Measurements from ENCODE around the gene CFAP46. TPM values are rescaled to one million over a fixed set of nuclear protein-coding genes. Genes with fewer than 3 reads are reported as not detected.

The CFAP46 gene
- total and polyA plus RNA-seq, 2 of the 8 experiments (the other 6 are each of a cell fraction or from before 2014, with no cell fraction given) = 2.6 to 4.8 TPM

- Histone ChIP-seq H3K79me2 (ENCODE audit: control insufficient read depth in 1 of 2, insufficient read depth in 2 of 2, low read length in 2 of 2) (no peaks in the 10 kb centered on the region), H3K9ac (replicated peaks in 1 of 4; ENCODE audit: extremely low read depth in 1 of 4, low read depth in 3 of 4, low read length in 3 of 4) (no peak overlapping the region), H4K91ac (replicated peaks; ENCODE audit: insufficient read length, low read length) (no peak overlapping the region), H2BK5ac (ENCODE audit: low read depth, low read length) (no peak overlapping the region), H3K4me1 (replicated peaks in 1 of 4; ENCODE audit: control insufficient read depth in 3 of 4, insufficient read depth in 4 of 4, low read length in 3 of 4) (no peaks in the 10 kb centered on the region), H3K23ac (ENCODE audit: insufficient read length) (no peak overlapping the region), H3K18ac (ENCODE audit: extremely low read depth, low read length) (no peak overlapping the region), H2BK12ac (ENCODE audit: low read depth, low read length) (no peak overlapping the region), H4K20me1 (replicated peaks in 1 of 2; ENCODE audit: control insufficient read depth in 1 of 2, insufficient read depth in 2 of 2, low read length in 2 of 2) (no peaks in the 10 kb centered on the region), H3K4me3 (ENCODE audit: extremely low read depth in 1 of 4, insufficient read depth in 2 of 4, low read depth in 3 of 4, low read length in 4 of 4) (no peak overlapping the region), H2BK120ac (replicated peaks; ENCODE audit: low read depth, low read length) (no peak overlapping the region), H3K27ac (ENCODE audit: low read depth, low read length) (no peak overlapping the region), H3K14ac (ENCODE audit: insufficient read length) (no peak overlapping the region), H3K9me3 (ENCODE audit: insufficient read depth in 2 of 2, low read depth in 1 of 2, low read length in 1 of 2) (peaks cover 9 to 23% of the 10 kb centered on the region in 2 experiments; a peak in 2 of 4 replicates), H4K8ac (ENCODE audit: extremely low read depth, insufficient read depth, low read length) (no peak overlapping the region), H2BK15ac (ENCODE audit: low read length) (no peak overlapping the region), H3K4me2 (ENCODE audit: insufficient read depth in 1 of 2, low read depth in 2 of 2, low read length in 2 of 2) (no peak overlapping the region), H2AK5ac (ENCODE audit: low read depth, low read length) (no peak overlapping the region), H4K5ac (ENCODE audit: insufficient read length, low read depth, low read length) (no peak overlapping the region), H3K4ac (replicated peaks; ENCODE audit: insufficient read length, low read depth, low read length) (no peak overlapping the region), H3K23me2 (ENCODE audit: low read depth, low read length) (peaks cover 6% of the 10 kb centered on the region; the same call in 1 of the 2 replicates), H2BK20ac (ENCODE audit: low read length) (no peak overlapping the region), H2AFZ (ENCODE audit: low read length) (no peak overlapping the region), H3K56ac (replicated peaks; ENCODE audit: insufficient read length, low read depth, low read length) (no peak overlapping the region), H3K79me1 (ENCODE audit: low read depth, low read length) (no peaks in the 10 kb centered on the region), H3K27me3 (replicated peaks in 1 of 4; ENCODE audit: control insufficient read depth in 3 of 4, extremely low read depth in 1 of 4, insufficient read depth in 3 of 4, low read length in 3 of 4) (no peaks in the 10 kb centered on the region), H3K36me3 (ENCODE audit: control insufficient read depth in 2 of 4, insufficient read depth in 4 of 4, low read length in 3 of 4) (no peaks in the 10 kb centered on the region)
- WGBS, 2 experiments (ENCODE audit: extremely low coverage in 1 of 2, insufficient coverage in 1 of 2, insufficient read length in 1 of 2, insufficient replicate concordance in 2 of 2, low coverage in 1 of 2, low lambda C conversion rate in 2 of 2, missing lambda C conversion rate in 1 of 2) = 90% methylated on average over 28 of the region's 29 CpGs; no CpG with 5 or more reads in 1 of the 2 experiments
- POLR2A ChIA-PET (ENCODE audit: partially characterized antibody) = no interaction called here
- CTCF ChIA-PET (ENCODE audit: partially characterized antibody) = interaction anchor here (0.7 kb wide), 1 partner anchor 42 kb away, joined by 3 read pairs; no protein-coding TSS in a partner anchor
- DNase-seq (ENCODE audit: low read depth in 1 of 2, low spot score in 2 of 2) = no peak
- no peak for FAIRE-seq
- TF ChIP-seq KDM5A (IDR thresholded peaks at IDR 0.05; ENCODE audit: low read length) (no peak), TBP (IDR thresholded peaks at IDR 0.05; ENCODE audit: low read depth, low read length) (no peak), CTBP2 (IDR thresholded peaks at IDR 0.05; ENCODE audit: borderline replicate concordance, insufficient read depth, insufficient read length, low read length) (no peak), MAX (IDR thresholded peaks at IDR 0.05) (no peak), SRF (IDR thresholded peaks at IDR 0.05; ENCODE audit: low read depth, low read length) (no peak), NANOG (IDR thresholded peaks at IDR 0.05; ENCODE audit: insufficient read depth, low read depth, low read length, poor library complexity, severe bottlenecking) (no peak), YY1 (IDR thresholded peaks at IDR 0.05; ENCODE audit: low read depth, low read length) (no peak), MAFK (IDR thresholded peaks at IDR 0.05; ENCODE audit: low read depth, low read length) (no peak)
These were observed 124.6 kb downstream of the CFAP46 start for GRCh38 chr10:132817701-132818211.
